HCT116 (cell line): ENCODE measurements around the gene SULT1C3. TPM values are rescaled to one million over a fixed set of nuclear protein-coding genes. Genes with fewer than 3 reads are reported as not detected.

Experiments used
- ATAC-seq: fragments of 200-7000 bp; cut with Tn5 transposase; 2 replicates; pipeline ENCODE4 v1.9.1; 2020; ENCODE audit warnings: mild to moderate bottlenecking, moderate library complexity
- BruUV-seq: library from RNA; stranded (reverse); fragments of 400-500 nt; replicated peaks from 2 replicates; lab custom pipeline; 2021; lab: Mats Ljungman, UMichigan
- CTCF ChIA-PET: fragments of 300-600 bp; sonication (Branson Sonifier 250); formaldehyde crosslinking; loops from one replicate; lab custom pipeline; 2021; ENCODE audit warnings: antibody characterized with exemption; lab: Charles Lee
- POLR2A ChIA-PET: fragments of 300-600, 350-600 bp; sonication (Branson Sonifier 250); formaldehyde crosslinking; loops from one replicate; lab custom pipeline; 2021; ENCODE audit warnings: antibody characterized with exemption; lab: Charles Lee
- RAD21 ChIA-PET, 2 experiments: fragments of 300-600 bp; sonication (Branson Sonifier 250); formaldehyde crosslinking; loops; one replicate each; lab custom pipeline; 2023; ENCODE audit warnings: low total read pairs in 2 of 2; ENCODE audit not compliant: uncharacterized antibody in 2 of 2, unreplicated experiment in 2 of 2, low non-redundant PET in 1 of 2; lab: Charles Lee
- DNase-seq: peaks from one replicate; pipeline ENCODE4 v3.0.0-alpha.2; 2010; ENCODE audit warnings: low read depth, low spot score
- H2AFZ ChIP-seq: fragments of 200-600 bp; shearing (Covaris generic), sonication (generic); 2 replicates; pipeline ENCODE4 v1.6.1; 2017; ENCODE audit warnings: low read depth, mixed run types, mixed read lengths, antibody characterized with exemption, low read length; ENCODE audit not compliant: poor library complexity, severe bottlenecking
- H3K27ac ChIP-seq: 2 replicates; pipeline ENCODE4 v1.5.1; 2012; ENCODE audit warnings: low read depth, low read length
- H3K27me3 ChIP-seq: fragments of 200-600 bp; sonication (generic); 2 replicates; pipeline ENCODE4 v1.6.1; 2016; ENCODE audit warnings: mixed run types, low read length, mixed read lengths; ENCODE audit not compliant: insufficient read depth
- H3K36me3 ChIP-seq, 2 experiments: fragments of 200-500 bp in 1 of 2; fragments of 200-600 bp in 1 of 2; sonication (Bioruptor generic) in 1 of 2; sonication (generic) in 1 of 2; 2 replicates each; pipeline versions ENCODE4 v1.5.1 to v1.6.1; 2014 to 2016; ENCODE audit warnings: low read length in 2 of 2, inconsistent platforms in 1 of 2, mixed read lengths in 1 of 2, mixed run types in 1 of 2; ENCODE audit not compliant: insufficient read depth in 2 of 2, control insufficient read depth in 1 of 2
- H3K4me1 ChIP-seq, 2 experiments: fragments of 200-600 bp in 1 of 2; sonication (generic) in 1 of 2; 2 replicates each; pipeline versions ENCODE4 v1.5.1 to v1.6.1; 2012 to 2017; ENCODE audit warnings: low read length in 2 of 2, inconsistent platforms in 1 of 2, mild to moderate bottlenecking in 1 of 2, mixed read lengths in 1 of 2, mixed run types in 1 of 2, moderate library complexity in 1 of 2; ENCODE audit not compliant: insufficient read depth in 2 of 2, control insufficient read depth in 1 of 2
- H3K4me2 ChIP-seq: fragments of 200-600 bp; sonication (generic); 2 replicates; pipeline ENCODE4 v1.6.1; 2017; ENCODE audit warnings: mixed run types, low read length, mixed read lengths
- H3K4me3 ChIP-seq, 2 experiments: fragments of 200-600 bp in 1 of 2; sonication (generic) in 1 of 2; replicated peaks in 1 of 2; 2 replicates each; pipeline ENCODE4 v1.5.1; 2011 to 2016; ENCODE audit warnings: low read length in 2 of 2, control low read depth in 1 of 2, low read depth in 1 of 2, mild to moderate bottlenecking in 1 of 2, mixed read lengths in 1 of 2, mixed run types in 1 of 2
- H3K79me2 ChIP-seq: fragments of 200-600 bp; sonication (generic); 2 replicates; pipeline ENCODE4 v1.6.1; 2017; ENCODE audit warnings: mild to moderate bottlenecking, mixed run types, low read length, moderate library complexity, mixed read lengths; ENCODE audit not compliant: insufficient read depth
- H3K9ac ChIP-seq: fragments of 200-600 bp; sonication (generic); 2 replicates; pipeline ENCODE4 v1.6.1; 2016; ENCODE audit warnings: low read length, mixed read lengths
- H3K9me2 ChIP-seq: fragments of 200-600 bp; sonication (generic), shearing (Covaris generic); 2 replicates; pipeline ENCODE4 v1.6.1; 2017; ENCODE audit warnings: mixed run types, mild to moderate bottlenecking, moderate library complexity; ENCODE audit not compliant: insufficient read depth
- H3K9me3 ChIP-seq, 2 experiments: fragments of 200-500 bp in 1 of 2; fragments of 200-600 bp in 1 of 2; sonication (Bioruptor generic) in 1 of 2; sonication (generic) in 1 of 2; 2 replicates each; pipeline ENCODE4 v1.6.1; 2014 to 2017; ENCODE audit warnings: low read length in 2 of 2, mixed read lengths in 2 of 2, inconsistent platforms in 1 of 2, low read depth in 1 of 2, mild to moderate bottlenecking in 1 of 2, mixed run types in 1 of 2, moderate library complexity in 1 of 2; ENCODE audit not compliant: control insufficient read depth in 1 of 2, insufficient read depth in 1 of 2
- H4K20me1 ChIP-seq: fragments of 200-600 bp; sonication (generic), shearing (Covaris generic); 2 replicates; pipeline ENCODE4 v1.6.1; 2017; ENCODE audit warnings: mixed run types, mild to moderate bottlenecking, moderate library complexity; ENCODE audit not compliant: insufficient read depth
- CEBPB ChIP-seq: IDR thresholded peaks from 2 replicates; pipeline ENCODE4 v1.6.1; 2012; ENCODE audit warnings: low read depth
- ELF1 ChIP-seq: IDR thresholded peaks from 2 replicates; pipeline ENCODE4 v1.6.1; 2012; ENCODE audit warnings: low read depth, borderline replicate concordance
- EZH2phosphoT487 ChIP-seq: fragments of 200-600 bp; IDR thresholded peaks from 2 replicates; pipeline ENCODE4 v1.6.1; 2018; ENCODE audit warnings: antibody characterized with exemption, borderline replicate concordance
- FOSL1 ChIP-seq: IDR thresholded peaks from 2 replicates; pipeline ENCODE4 v1.6.1; 2012; ENCODE audit warnings: low read depth
- RAD21 ChIP-seq: IDR thresholded peaks from 2 replicates; pipeline ENCODE4 v1.6.1; 2012; ENCODE audit warnings: low read depth, mild to moderate bottlenecking
- SIN3A ChIP-seq: IDR thresholded peaks from 2 replicates; pipeline ENCODE4 v1.6.1; 2012; ENCODE audit warnings: low read depth
- SP1 ChIP-seq: IDR thresholded peaks from 2 replicates; pipeline ENCODE4 v1.6.1; 2012; ENCODE audit warnings: low read depth
- SRF ChIP-seq: IDR thresholded peaks from 2 replicates; pipeline ENCODE4 v1.6.1; 2012; ENCODE audit warnings: low read depth
- ZFX ChIP-seq: fragments of 450-650 bp; IDR thresholded peaks from 2 replicates; pipeline ENCODE4 v1.6.1; 2017
- intact Hi-C: fragments of 100-400 bp; cut with micrococcal nuclease; formaldehyde crosslinking; loops from 2 replicates; pipeline ENCODE4 v1.10.0; 2022
- total RNA-seq: library from RNA; stranded (reverse); gene quantifications from one replicate; pipeline ENCODE4 v1.2.1, GENCODE V29; 2021; ENCODE audit not compliant: unreplicated experiment
- TF ChIP-seq, protein P1 (sequence below), 3 experiments: fragments of 200-600 bp in 1 of 3; sonication (generic) in 1 of 3; IDR thresholded peaks in 2 of 3; conservative IDR thresholded peaks in 1 of 3; 2 replicates each; pipeline ENCODE4 v1.5.1; 2012 to 2017; ENCODE audit warnings: low read depth in 2 of 3, low read length in 2 of 3, antibody characterized with exemption in 1 of 3, borderline replicate concordance in 1 of 3, control low read depth in 1 of 3, mild to moderate bottlenecking in 1 of 3, mixed read lengths in 1 of 3, mixed run types in 1 of 3, moderate library complexity in 1 of 3; ENCODE audit not compliant: insufficient read depth in 1 of 3
- TF ChIP-seq, protein P2 (sequence below): IDR thresholded peaks from 2 replicates; pipeline ENCODE4 v1.6.1; 2012; ENCODE audit warnings: low read depth

SULT1C3 gene
- total RNA-seq, 1 experiment from 2014 or later: not detected

DNA sequence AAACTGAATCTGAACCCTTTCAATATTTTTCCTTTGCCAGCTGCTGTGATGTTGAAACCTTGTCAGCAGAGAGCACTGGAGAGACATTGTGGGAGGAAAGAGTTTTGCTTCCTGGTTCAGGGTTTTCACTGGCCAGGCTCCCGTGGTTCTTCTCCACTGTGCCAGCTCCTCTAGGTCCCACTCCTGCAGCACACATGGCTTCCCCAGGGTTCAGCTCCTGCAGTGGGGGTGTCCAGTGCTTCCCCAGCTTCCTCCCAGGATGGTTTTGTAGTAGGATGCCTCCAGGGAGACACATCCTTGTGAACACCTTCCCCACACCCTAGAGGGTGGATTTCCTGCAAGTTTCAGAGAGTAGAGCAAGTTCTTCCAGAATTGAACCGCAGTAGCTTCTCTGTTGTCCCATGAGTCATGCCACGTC, 24.0 kb upstream of the SULT1C3 start:
- Histone ChIP-seq H3K9me3 (no peaks in the 10 kb centered on the region), H3K4me2 (peak overlapping the region; percentile 66), H4K20me1 (no peaks in the 10 kb centered on the region), H3K4me3 (peak overlapping the region in 1 of 2 experiments; percentile 33; a peak in 1 of 4 replicates), H3K27me3 (no peaks in the 10 kb centered on the region), H3K4me1 (peaks cover 0 to 8% of the 10 kb centered on the region in 2 experiments; a peak in 2 of 4 replicates), H3K9me2 (no peaks in the 10 kb centered on the region), H3K79me2 (no peaks in the 10 kb centered on the region), H3K36me3 (no peaks in the 10 kb centered on the region), H3K9ac (no peak overlapping the region), H2AFZ (peak overlapping the region; percentile 70), H3K27ac (no peak overlapping the region)
- peak; percentile 90 for ATAC-seq
- BruUV-seq: no TSS peak
- intact Hi-C loops: loop anchor here (1.0 kb wide), 1 partner anchor 368 kb away; no protein-coding TSS in a partner anchor
- ChIA-PET RAD21 (interaction anchor here (0.6 to 0.9 kb wide), 2 partner anchors 368 to 1182 kb away, joined by 3 to 4 read pairs; no protein-coding TSS in a partner anchor), POLR2A (no interaction called here), CTCF (interaction anchor here (1.1 to 2.1 kb wide), 3 partner anchors 31 to 421 kb away, joined by 5 to 9 read pairs (median 8); no protein-coding TSS in a partner anchor)
- DNase-seq: peak; percentile 35
- TF ChIP-seq SRF (no peak), ELF1 (peak; percentile 20; the same call in 1 of the 2 replicates), FOSL1 (no peak), RAD21 (peak; percentile 71), SP1 (no peak), ZFX (no peak), SIN3A (no peak), CEBPB (no peak), EZH2phosphoT487 (no peak)
- TF ChIP-seq, protein P1, sequence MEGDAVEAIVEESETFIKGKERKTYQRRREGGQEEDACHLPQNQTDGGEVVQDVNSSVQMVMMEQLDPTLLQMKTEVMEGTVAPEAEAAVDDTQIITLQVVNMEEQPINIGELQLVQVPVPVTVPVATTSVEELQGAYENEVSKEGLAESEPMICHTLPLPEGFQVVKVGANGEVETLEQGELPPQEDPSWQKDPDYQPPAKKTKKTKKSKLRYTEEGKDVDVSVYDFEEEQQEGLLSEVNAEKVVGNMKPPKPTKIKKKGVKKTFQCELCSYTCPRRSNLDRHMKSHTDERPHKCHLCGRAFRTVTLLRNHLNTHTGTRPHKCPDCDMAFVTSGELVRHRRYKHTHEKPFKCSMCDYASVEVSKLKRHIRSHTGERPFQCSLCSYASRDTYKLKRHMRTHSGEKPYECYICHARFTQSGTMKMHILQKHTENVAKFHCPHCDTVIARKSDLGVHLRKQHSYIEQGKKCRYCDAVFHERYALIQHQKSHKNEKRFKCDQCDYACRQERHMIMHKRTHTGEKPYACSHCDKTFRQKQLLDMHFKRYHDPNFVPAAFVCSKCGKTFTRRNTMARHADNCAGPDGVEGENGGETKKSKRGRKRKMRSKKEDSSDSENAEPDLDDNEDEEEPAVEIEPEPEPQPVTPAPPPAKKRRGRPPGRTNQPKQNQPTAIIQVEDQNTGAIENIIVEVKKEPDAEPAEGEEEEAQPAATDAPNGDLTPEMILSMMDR (IDR thresholded peaks at IDR 0.05 in 2 of 3, conservative IDR thresholded peaks at IDR 0.05 in 1 of 3; ENCODE audit: borderline replicate concordance in 1 of 3, insufficient read depth in 1 of 3, low read depth in 2 of 3, low read length in 2 of 3): peak; percentile 37 to 59 (median 43); a peak in 5 of 6 replicates
- TF ChIP-seq, protein P2, sequence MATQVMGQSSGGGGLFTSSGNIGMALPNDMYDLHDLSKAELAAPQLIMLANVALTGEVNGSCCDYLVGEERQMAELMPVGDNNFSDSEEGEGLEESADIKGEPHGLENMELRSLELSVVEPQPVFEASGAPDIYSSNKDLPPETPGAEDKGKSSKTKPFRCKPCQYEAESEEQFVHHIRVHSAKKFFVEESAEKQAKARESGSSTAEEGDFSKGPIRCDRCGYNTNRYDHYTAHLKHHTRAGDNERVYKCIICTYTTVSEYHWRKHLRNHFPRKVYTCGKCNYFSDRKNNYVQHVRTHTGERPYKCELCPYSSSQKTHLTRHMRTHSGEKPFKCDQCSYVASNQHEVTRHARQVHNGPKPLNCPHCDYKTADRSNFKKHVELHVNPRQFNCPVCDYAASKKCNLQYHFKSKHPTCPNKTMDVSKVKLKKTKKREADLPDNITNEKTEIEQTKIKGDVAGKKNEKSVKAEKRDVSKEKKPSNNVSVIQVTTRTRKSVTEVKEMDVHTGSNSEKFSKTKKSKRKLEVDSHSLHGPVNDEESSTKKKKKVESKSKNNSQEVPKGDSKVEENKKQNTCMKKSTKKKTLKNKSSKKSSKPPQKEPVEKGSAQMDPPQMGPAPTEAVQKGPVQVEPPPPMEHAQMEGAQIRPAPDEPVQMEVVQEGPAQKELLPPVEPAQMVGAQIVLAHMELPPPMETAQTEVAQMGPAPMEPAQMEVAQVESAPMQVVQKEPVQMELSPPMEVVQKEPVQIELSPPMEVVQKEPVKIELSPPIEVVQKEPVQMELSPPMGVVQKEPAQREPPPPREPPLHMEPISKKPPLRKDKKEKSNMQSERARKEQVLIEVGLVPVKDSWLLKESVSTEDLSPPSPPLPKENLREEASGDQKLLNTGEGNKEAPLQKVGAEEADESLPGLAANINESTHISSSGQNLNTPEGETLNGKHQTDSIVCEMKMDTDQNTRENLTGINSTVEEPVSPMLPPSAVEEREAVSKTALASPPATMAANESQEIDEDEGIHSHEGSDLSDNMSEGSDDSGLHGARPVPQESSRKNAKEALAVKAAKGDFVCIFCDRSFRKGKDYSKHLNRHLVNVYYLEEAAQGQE: no peak
